Adrenal gland (tissue), 12 donors: ENCODE measurements around the gene ZNF529. TPM values are rescaled to one million over a fixed set of nuclear protein-coding genes. Genes with fewer than 3 reads are reported as not detected.

Source experiments
- DNase-seq, 7 donors: peaks; one replicate each; pipeline ENCODE4 v3.0.0-alpha.2; 2019 to 2020
- H3K27ac ChIP-seq, 5 donors: fragments of 200-600 bp; sonication (generic) in 4 of 5; 1 replicate in 3 of 5; 2 replicates in 2 of 5; pipeline versions ENCODE4 v1.5.1 to v1.8.0; 2016 to 2020; ENCODE audit warnings: mild to moderate bottlenecking in 1 of 5
- H3K27me3 ChIP-seq: fragments of 200-600 bp; 2 replicates; pipeline ENCODE4 v1.8.0; 2021
- H3K36me3 ChIP-seq, 2 donors: fragments of 200-600 bp; replicated peaks in 1 of 2; 1 replicate in 1 of 2; 2 replicates in 1 of 2; pipeline versions ENCODE4 v1.5.1 to v1.8.0; 2018 to 2022
- H3K4me1 ChIP-seq, 2 donors: fragments of 200-600 bp; replicated peaks in 1 of 2; 1 replicate in 1 of 2; 2 replicates in 1 of 2; pipeline versions ENCODE4 v1.5.1 to v1.8.0; 2018 to 2021
- H3K4me3 ChIP-seq, 4 donors: fragments of 200-600 bp; sonication (generic) in 3 of 4; one replicate each; pipeline ENCODE4 v1.5.1; 2016 to 2018
- H3K9me3 ChIP-seq, 3 donors: fragments of 200-600 bp; sonication (generic) in 1 of 3; replicated peaks in 1 of 3; 1 replicate in 2 of 3; 2 replicates in 1 of 3; pipeline versions ENCODE4 v1.5.1 to v1.8.0; 2016 to 2021
- POLR2A ChIP-seq, 2 donors: fragments of 450-650 bp; IDR thresholded peaks; one replicate each; pipeline ENCODE4 v1.6.1; 2017; ENCODE audit warnings: antibody characterized with exemption in 2 of 2, mild to moderate bottlenecking in 2 of 2, moderate library complexity in 1 of 2
- WGBS, 4 donors: extraction: QIAGEN DNeasy Blood & Tissue Kit in 2 of 4; methylation state at CpG; one replicate each; pipeline versions ENCODE4 v1.1.5 to v1.1.7; 2013 to 2017; 5-methylcytosine and 5-hydroxymethylcytosine counted together
- intact Hi-C, 2 donors: fragments of 100-400 bp; cut with DNase I; formaldehyde crosslinking; loops; one replicate each; pipeline versions ENCODE4 v1.14.1 to v1.15.0; 2022 to 2023
- polyA plus RNA-seq, 3 donors: library from polyadenylated mRNA; stranded (reverse); fragments of 200-250 nt in 2 of 3; fragments of 350-450 nt in 1 of 3; fragmentation: Illumina TruSeq in 1 of 3; extraction: RNeasy Lipid Tissue Mini Kit (QIAGEN cat#74804) in 1 of 3; gene quantifications; one replicate each; pipeline ENCODE4 v1.2.3, GENCODE V29; 2013 to 2014
- total RNA-seq, 9 donors: library from RNA; depleted of rRNA in 4 of 9; stranded (reverse); fragments of >200 nt in 4 of 9; fragments of 120-200 nt in 1 of 9; fragmentation: NEBNext Ultra II Directional in 1 of 9; extraction: Animal tissue kit (Norgen Biotek cat#: 25700) in 1 of 9; gene quantifications; one replicate each; pipeline versions ENCODE4 v1.1.0 to v1.2.4, GENCODE V29; 2013 to 2023
- TF ChIP-seq, protein P1 (sequence below), 6 experiments: fragments of 450-650 bp in 4 of 6; fragments of 200-600 bp in 2 of 6; sonication (generic) in 1 of 6; IDR thresholded peaks; 1 replicate in 5 of 6; 2 replicates in 1 of 6; pipeline versions ENCODE4 v1.5.1 to v1.8.0; 2016 to 2021; ENCODE audit warnings: antibody characterized with exemption in 6 of 6, mild to moderate bottlenecking in 2 of 6, moderate library complexity in 1 of 6
- donor health status: healthy with polysubstance abuse.
- donor health status: Bipolar disorder and iron deficiency.
- donor health status: DM: yes; HTN: yes; CAD: no.
- donor health status: DM: no; HTN: no; CAD: no.
- donor health status: DM: no; HTN: no; CAD: no.
- donor health status: DM: yes; HTN: yes; CAD: no.

The ZNF529 gene
- total and polyA plus RNA-seq, 12 donors = 6.0 to 21.4 (median 15.5) TPM

- no peaks in the 10 kb centered on the region for H3K9me3 ChIP-seq
- intact Hi-C loops = no loop called here
- H3K27ac ChIP-seq = peak overlapping the region; percentile 70 to 95 (median 89)
- 27 to 46% (median 34%) methylated on average over 13 to 18 of the region's 18 CpGs for WGBS, 4 donors
- DNase-seq = peak in 5 of 7 donors; percentile 17 to 63 (median 37)
- H3K4me1 ChIP-seq = peaks cover 24 to 25% of the 10 kb centered on the region in 2 donors
- TF ChIP-seq POLR2A (IDR thresholded peaks at IDR 0.05) = peak in 1 of 2 donors; percentile 18
- TF ChIP-seq, protein P1, sequence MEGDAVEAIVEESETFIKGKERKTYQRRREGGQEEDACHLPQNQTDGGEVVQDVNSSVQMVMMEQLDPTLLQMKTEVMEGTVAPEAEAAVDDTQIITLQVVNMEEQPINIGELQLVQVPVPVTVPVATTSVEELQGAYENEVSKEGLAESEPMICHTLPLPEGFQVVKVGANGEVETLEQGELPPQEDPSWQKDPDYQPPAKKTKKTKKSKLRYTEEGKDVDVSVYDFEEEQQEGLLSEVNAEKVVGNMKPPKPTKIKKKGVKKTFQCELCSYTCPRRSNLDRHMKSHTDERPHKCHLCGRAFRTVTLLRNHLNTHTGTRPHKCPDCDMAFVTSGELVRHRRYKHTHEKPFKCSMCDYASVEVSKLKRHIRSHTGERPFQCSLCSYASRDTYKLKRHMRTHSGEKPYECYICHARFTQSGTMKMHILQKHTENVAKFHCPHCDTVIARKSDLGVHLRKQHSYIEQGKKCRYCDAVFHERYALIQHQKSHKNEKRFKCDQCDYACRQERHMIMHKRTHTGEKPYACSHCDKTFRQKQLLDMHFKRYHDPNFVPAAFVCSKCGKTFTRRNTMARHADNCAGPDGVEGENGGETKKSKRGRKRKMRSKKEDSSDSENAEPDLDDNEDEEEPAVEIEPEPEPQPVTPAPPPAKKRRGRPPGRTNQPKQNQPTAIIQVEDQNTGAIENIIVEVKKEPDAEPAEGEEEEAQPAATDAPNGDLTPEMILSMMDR (IDR thresholded peaks at IDR 0.05) = no peak
- H3K4me3 ChIP-seq = peak overlapping the region; percentile 86 to 98 (median 94)
- H3K36me3 ChIP-seq = peaks cover 0 to 15% of the 10 kb centered on the region in 2 donors
- no peaks in the 10 kb centered on the region for H3K27me3 ChIP-seq
Measured at GRCh38 chr19:36573895-36574720, 1.0 kb upstream of the ZNF529 start.

GRCh38 chr19:36572593-36573019, 486 bp downstream of the ZNF529 start:
- TF ChIP-seq POLR2A (IDR thresholded peaks at IDR 0.05) = no peak
- TF ChIP-seq, protein P1 (IDR thresholded peaks at IDR 0.05) = no peak
- H3K9me3 ChIP-seq = no peaks in the 10 kb centered on the region
- no peak for DNase-seq
- H3K27ac ChIP-seq = peak overlapping the region; percentile 70 to 95 (median 89)
- no peaks in the 10 kb centered on the region for H3K27me3 ChIP-seq
- WGBS, 4 donors = 1% methylated on average over 11 of the region's 11 CpGs
- intact Hi-C loops = no loop called here
- H3K4me1 ChIP-seq = peaks cover 25% of the 10 kb centered on the region in 2 donors
- H3K4me3 ChIP-seq = peak overlapping the region; percentile 86 to 98 (median 94)
- peaks cover 0 to 6% of the 10 kb centered on the region in 2 donors for H3K36me3 ChIP-seq

- Histone ChIP-seq H3K4me1 (peaks cover 2 to 3% of the 10 kb centered on the region in 2 donors), H3K27ac (no peak overlapping the region), H3K36me3 (no peaks in the 10 kb centered on the region), H3K4me3 (no peak overlapping the region), H3K27me3 (no peaks in the 10 kb centered on the region), H3K9me3 (peaks cover 0 to 61% (median 5%) of the 10 kb centered on the region in 3 donors)
- TF ChIP-seq, protein P1 (IDR thresholded peaks at IDR 0.05) = no peak
- TF ChIP-seq POLR2A (IDR thresholded peaks at IDR 0.05) = no peak
- intact Hi-C loops = no loop called here
- DNase-seq = no peak
- 93 to 100% (median 95%) methylated on average over 1 of the region's 1 CpG for WGBS, 4 donors
Measured at GRCh38 chr19:36564391-36564790, 8.7 kb downstream of the ZNF529 start.

DNA sequence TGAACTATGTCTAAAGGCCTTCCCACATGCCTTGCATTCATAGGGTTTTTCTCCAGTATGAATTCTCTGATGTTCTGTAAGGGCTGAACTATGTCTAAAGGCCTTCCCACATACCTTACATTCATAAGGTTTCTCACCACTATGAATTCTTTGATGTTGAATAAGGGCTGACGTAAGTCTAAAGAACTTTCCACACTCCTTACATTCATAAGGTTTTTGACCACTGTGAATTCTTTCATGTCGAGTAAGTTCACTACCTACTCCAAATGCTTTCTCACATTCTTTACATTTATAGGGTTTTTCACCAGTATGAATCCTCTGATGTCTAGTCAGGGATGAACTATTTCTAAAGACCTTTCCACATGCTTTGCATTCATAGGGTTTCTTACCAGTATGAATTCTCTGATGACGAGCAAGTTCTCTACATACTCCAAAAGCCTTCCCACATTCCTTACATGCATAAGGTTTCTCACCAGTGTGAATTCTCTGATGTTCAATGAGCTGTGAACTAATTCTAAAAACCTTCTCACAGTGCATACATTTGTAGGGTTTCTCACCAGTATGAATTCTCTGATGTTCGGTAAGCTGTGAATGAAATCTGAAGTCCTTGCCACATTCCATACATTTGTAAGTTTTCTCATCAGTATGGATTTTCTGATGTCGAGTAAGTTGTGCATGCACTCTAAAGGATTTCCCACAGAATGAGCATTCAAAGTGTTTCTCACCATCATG, 25.9 kb downstream of the ZNF529 start:
- 96 to 99% (median 97%) methylated on average over 5 of the region's 5 CpGs for WGBS, 4 donors

More for the DNA sequence above, 25.9 kb downstream of the ZNF529 start:
- H3K4me1 ChIP-seq = no peaks in the 10 kb centered on the region
- DNase-seq = no peak
- H3K36me3 ChIP-seq = peaks cover 0 to 11% of the 10 kb centered on the region in 2 donors
- H3K4me3 ChIP-seq = peak overlapping the region in 1 of 4 donors; percentile 7
- TF ChIP-seq POLR2A (IDR thresholded peaks at IDR 0.05) = no peak
- TF ChIP-seq, protein P1 (IDR thresholded peaks at IDR 0.05) = no peak
- intact Hi-C loops = loop anchor here in 1 of 2 donors (5.0 kb wide), 1 partner anchor 330 kb away; no protein-coding TSS in a partner anchor
- H3K9me3 ChIP-seq = peaks cover 15 to 99% (median 53%) of the 10 kb centered on the region in 3 donors
- H3K27me3 ChIP-seq = no peaks in the 10 kb centered on the region
- H3K27ac ChIP-seq = no peak overlapping the region
